COR-L47 (cell line): ENCODE data around the gene MPIG6B.

Experiments used
- DNase-seq: peaks from one replicate; lab custom pipeline; 2025; lab: John Stamatoyannopoulos, UW

MPIG6B gene

GRCh38 chr6:31737991-31738979 is 15.1 kb downstream of the MPIG6B start:
- DNase-seq: peak; percentile 92

- DNase-seq: peak; percentile 99
Measured at GRCh38 chr6:31739639-31740396, 16.6 kb downstream of the MPIG6B start, which contains the start of gene MSH5. MSH5 (plus strand) TSS chr6:31740005; CDS start chr6:31740467, 462 bp downstream.

DNA sequence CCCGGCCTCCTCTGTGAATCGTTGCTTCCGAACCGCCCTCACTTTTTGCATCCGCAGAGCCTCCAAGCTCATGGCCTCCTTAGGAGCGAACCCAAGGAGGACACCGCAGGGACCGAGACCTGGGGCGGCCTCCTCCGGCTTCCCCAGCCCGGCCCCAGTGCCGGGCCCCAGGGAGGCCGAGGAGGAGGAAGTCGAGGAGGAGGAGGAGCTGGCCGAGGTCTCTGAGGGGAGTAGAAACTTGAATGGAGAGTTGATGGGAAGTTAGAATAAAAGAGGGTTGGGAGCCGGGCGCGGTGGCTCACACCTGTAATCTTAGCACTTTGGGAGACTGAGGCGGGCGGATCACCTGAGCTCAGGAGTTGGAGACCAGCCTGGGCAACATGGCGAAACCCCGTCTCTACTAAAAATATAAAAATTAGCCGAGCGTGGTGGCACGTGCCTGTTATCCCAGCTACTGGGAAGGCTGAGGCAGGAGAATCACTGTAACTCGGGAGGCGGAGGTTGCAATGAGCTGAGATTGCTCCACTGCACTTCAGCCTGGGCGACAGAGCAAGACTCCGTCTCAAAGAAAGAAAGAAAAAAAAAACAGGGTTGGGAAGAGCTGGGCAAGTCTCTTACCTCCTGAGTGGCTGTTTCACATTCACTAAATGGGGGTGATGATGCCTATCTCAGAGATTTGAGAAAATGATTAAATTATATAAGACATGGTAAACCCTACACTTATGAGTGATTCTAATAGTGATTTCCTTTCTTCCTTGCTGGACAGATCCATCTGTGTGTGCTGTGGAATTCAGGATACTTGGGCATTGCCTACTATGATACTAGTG is 17.4 kb downstream of the MPIG6B start:
- no peak for DNase-seq

DNA sequence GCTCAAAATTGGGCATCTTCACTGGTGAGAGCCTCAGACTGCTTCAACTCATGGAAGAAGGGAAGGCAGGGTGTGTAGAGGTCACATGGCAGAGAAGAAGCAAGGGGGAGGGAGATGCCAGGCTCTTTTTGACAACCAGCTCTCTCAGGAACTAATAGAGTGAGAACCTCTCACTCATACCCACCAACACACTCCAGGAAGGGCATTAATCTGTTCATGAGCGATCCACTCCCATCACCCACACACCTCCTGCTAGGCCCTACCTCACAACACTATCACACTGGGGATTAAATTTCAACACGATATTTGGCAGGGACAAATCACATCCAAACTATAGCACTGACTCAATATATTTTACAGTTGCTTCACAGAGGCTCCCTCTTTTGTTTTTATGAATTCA is 18.6 kb downstream of the MPIG6B start:
- no peak for DNase-seq

DNA sequence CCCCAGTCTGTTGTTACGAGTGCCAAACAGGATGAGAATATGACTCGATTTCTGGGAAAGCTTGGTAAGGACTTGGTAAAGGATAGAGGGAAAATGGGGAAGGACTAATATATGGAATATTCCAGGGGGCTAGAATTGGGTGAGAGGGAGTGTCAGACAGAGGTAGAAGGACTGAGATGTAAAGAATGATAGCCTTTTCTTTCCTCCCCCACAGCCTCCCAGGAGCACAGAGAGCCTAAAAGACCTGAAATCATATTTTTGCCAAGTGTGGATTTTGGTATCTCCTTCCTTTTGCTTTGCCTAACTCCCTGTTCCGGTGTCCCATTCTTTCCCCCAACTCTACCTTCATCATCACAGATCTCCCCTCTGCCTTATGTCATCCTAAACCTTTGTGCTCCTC is 19.7 kb downstream of the MPIG6B start:
- DNase-seq: no peak

- DNase-seq: no peak
Measured at GRCh38 chr6:31744422-31744821, 21.2 kb downstream of the MPIG6B start.

GRCh38 chr6:31749301-31750036 is 26.3 kb downstream of the MPIG6B start:
- DNase-seq: no peak

DNA sequence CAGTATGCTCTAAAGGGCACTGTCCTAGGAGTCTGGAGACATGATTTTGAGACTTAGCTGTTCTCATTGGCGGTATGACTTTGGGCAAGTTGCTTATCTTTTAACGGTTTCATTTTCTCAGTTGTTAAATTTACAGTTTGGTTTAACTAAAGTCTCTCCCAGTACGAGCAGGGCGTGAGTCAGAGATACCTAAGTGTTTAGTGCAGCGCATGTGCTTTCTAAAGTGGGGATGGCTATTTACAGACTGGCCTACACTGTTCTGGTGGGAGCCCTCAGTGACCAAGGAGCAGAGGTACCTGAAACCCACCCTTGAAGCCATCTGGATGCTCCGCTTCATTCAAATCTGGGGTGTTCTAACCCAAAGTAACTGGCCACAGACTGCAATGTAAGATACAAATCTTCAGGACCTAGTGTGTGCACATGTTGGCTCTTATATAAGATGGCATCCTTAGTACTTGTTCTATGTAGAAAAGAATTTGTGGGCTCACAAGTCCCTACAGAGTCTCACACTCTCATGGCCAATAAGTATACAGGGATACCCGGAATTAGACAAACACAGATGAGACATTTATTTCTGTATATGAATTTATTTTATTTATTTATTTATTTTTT is 27.3 kb downstream of the MPIG6B start:
- DNase-seq: no peak

DNA sequence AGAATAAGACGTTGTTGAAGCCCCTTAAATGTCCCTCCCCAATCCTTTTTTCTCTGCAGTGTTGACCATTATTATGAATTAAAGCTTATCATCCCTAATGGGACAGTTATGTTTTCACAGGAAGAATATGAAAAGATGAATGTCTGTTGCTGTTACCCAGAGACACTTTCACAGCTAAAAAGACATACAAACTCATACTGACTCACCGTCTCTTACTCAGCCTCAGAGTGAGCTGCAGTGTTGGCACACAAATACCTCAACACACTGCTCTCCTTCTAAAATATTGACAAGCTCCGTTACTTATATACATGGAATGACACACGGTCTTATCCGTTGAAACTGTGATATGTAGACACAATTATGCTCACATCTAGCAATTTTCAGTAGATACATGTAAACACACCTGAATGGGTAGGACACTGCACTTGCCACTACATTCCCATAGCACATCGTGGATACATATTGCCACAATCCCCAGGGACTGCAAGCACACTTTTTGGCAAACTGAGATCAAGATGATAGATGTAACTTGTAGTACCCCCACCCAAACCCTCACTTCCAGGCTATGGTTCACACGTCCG is 29.7 kb downstream of the MPIG6B start:
- no peak for DNase-seq

DNA sequence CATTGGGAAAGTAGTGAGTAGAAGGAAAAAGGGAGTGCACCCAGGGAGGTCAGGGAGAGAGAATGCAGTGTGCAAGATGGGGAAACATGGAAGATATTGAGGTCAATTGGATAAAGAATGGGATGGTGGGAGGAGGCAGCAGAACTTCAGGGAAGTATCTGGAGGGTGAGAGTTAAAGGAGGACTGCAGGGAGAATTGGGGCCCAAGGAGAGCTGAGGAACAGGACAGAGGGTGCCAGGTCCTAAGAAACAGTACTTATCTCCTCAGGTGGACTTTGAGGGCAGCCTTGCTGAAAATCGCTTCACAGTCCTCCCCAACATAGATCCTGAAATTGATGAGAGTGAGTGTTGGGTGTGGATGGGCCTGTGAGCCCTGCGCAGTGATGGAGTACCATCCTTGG is 35.1 kb downstream of the MPIG6B start:
- DNase-seq: no peak

DNA sequence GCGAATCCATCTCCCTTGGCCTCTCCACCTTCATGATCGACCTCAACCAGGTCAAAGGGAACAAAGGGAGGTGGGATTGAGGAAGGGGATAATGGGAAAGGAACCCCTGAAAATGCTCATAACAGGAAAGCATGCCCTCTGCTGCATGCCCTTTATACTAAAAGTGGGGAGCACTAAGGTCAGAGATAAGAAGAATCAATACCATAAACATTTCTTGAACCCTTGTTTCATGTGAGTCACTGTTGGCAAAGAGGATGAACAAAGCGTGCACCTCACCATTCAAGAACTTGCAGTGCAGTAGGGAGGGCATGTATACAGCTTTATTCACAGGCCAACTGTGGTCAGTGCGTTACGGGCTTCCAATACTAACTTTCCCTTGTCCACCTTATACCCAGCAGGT is 37.6 kb downstream of the MPIG6B start:
- DNase-seq: no peak

DNA sequence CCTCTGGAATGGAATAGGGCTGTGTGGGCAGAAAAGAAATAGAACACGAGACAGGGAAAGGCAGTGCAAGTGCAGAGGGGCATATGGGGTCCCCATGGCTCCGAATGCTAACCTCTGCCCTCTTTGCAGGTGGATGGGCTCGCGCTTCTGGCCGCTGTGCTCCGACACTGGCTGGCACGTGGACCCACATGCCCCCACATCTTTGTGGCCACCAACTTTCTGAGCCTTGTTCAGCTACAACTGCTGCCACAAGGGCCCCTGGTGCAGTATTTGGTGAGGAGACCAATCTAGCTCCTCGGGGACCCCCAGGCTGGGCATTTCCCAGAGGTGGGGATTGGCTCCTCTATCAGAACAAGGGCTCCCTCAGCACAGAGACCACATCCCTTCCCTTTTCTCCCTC is 38.2 kb downstream of the MPIG6B start:
- DNase-seq: no peak

- DNase-seq: no peak
Measured at GRCh38 chr6:31762356-31762755, 39.2 kb downstream of the MPIG6B start, which contains the start of gene SAPCD1. SAPCD1 (plus strand) TSS chr6:31762656; CDS start chr6:31763055, 399 bp downstream.

- DNase-seq: no peak
Measured at GRCh38 chr6:31762878-31763618, 39.9 kb downstream of the MPIG6B start.

DNA sequence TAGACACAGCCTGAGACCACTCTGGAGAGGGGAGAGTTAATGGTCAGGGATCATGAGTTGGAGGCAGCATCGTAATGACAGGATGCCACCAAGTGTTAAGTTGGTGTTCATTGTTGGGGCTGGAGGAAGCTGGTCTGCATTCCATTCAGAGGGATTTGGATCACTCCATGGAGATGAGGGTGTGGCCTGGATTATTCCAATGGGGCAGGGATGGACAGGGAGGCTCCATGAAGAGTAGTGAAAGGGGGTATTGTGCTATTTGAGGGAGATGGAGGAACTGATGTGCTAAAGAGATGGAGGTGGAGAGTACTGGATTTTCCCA is 40.4 kb downstream of the MPIG6B start:
- peak; percentile 12 for DNase-seq

DNA sequence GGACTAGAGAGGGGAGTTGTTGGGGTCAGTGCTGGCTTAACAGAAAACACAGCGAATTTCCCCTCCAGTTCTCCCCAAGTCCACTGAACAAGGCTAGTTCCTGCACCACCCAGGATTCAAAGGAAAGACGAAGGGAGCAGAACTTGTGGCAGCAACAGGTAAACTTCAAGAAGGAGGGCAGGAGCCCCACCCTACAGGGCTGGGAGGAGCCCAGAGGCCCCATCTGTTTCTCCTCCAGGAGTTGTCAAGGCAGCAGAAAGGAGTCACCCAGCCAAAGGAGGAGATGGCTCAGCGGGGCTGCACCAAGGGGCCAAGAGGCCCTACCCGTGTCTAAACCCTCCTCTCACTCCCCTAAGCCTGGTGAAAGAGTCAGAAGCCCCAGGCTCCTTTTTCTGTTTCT is 41.0 kb downstream of the MPIG6B start:
- DNase-seq: no peak

- no peak for DNase-seq
Measured at GRCh38 chr6:31765559-31765909, 42.4 kb downstream of the MPIG6B start.

- no peak for DNase-seq
Measured at GRCh38 chr6:31765910-31766794, 43.0 kb downstream of the MPIG6B start.

GRCh38 chr6:31767096-31767645 is 44.0 kb downstream of the MPIG6B start:
- no peak for DNase-seq
